ENCODE results near the gene PILRB. TPM values are rescaled to one million over a fixed set of nuclear protein-coding genes. Genes with fewer than 3 reads are reported as not detected.
"Not testable (repeated sequence)": the region's sequence is repeated elsewhere in the genome, so short reads cannot be mapped to it uniquely, and the experiment has no call there.

The PILRB gene
- total and polyA plus RNA-seq, 2 of the 13 experiments (the other 11 are each of a cell fraction or from before 2014, with no cell fraction given), result 16.6 to 33.8 TPM

- TF ChIP-seq ISL2 (CRISPR knock-in tag; IDR thresholded peaks at IDR 0.05), result 0 out of 2 replicates have a peak, but pooled peaks have one; percentile 45
- peak; percentile 76 for TF ChIP-seq NAIF1 (CRISPR knock-in tag; IDR thresholded peaks at IDR 0.05; ENCODE audit: borderline replicate concordance)
- TF ChIP-seq, protein P1, sequence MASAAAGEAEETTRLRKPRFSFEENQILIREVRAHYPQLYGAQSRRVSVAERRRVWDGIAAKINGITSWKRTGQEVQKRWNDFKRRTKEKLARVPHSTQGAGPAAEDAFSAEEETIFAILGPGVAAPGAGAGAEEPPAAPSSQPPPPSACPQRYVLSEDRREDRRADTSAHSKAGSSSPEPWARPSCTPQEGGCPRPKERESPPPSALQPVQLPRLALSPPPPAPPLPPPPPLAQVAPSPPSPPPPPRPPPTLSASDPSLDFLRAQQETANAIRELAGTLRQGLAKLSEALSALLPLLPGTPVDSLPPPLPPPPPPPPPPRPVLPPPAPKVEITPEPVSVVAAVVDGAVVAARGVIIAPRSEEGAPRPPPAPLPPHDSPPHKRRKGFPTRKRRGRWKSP (CRISPR knock-in tag; IDR thresholded peaks at IDR 0.05), result peak; percentile 72; the same call in 1 of the 2 replicates
- TF ChIP-seq KDM2A (CRISPR knock-in tag; IDR thresholded peaks at IDR 0.05; ENCODE audit: borderline replicate concordance, low read depth), result peak; percentile 75
- TF ChIP-seq DBP (CRISPR knock-in tag; IDR thresholded peaks at IDR 0.05; ENCODE audit: not compliant biosample characterization), result peak; percentile 55
- peak; percentile 36; the same call in 1 of the 2 replicates for TF ChIP-seq FOXM1 (CRISPR knock-in tag; IDR thresholded peaks at IDR 0.05)
- 0 out of 2 replicates have a peak, but pooled peaks have one; percentile 44 for TF ChIP-seq MZF1 (CRISPR knock-in tag; IDR thresholded peaks at IDR 0.05; ENCODE audit: borderline replicate concordance)
- peak; percentile 64; the same call in 1 of the 2 replicates for TF ChIP-seq ZNF747 (CRISPR knock-in tag; IDR thresholded peaks at IDR 0.05; ENCODE audit: borderline replicate concordance)
- TF ChIP-seq NFKB2 (CRISPR knock-in tag; IDR thresholded peaks at IDR 0.05; ENCODE audit: borderline replicate concordance), result peak; percentile 90; the same call in 1 of the 2 replicates
- peak; percentile 44; the same call in 1 of the 2 replicates for TF ChIP-seq ZNF331 (CRISPR knock-in tag; IDR thresholded peaks at IDR 0.05)
- 0 out of 2 replicates have a peak, but pooled peaks have one; percentile 27 for TF ChIP-seq ZSCAN20 (CRISPR knock-in tag; IDR thresholded peaks at IDR 0.05; ENCODE audit: borderline replicate concordance)
- TF ChIP-seq SIN3A (IDR thresholded peaks at IDR 0.05; ENCODE audit: borderline replicate concordance, low read depth, low read length), result peak; percentile 81; the same call in 1 of the 2 replicates
- TF ChIP-seq NONO (IDR thresholded peaks at IDR 0.05), result not testable (repeated sequence)
- TF ChIP-seq NONO (CRISPR knock-in tag; conservative IDR thresholded peaks at IDR 0.05), result peak; percentile 91
- TF ChIP-seq ZFP82 (CRISPR knock-in tag; IDR thresholded peaks at IDR 0.05; ENCODE audit: borderline replicate concordance), result 0 out of 2 replicates have a peak, but pooled peaks have one; percentile 7
- TF ChIP-seq ZFP91 (CRISPR knock-in tag; IDR thresholded peaks at IDR 0.05; ENCODE audit: borderline replicate concordance), result peak; percentile 84
- 0 out of 2 replicates have a peak, but pooled peaks have one; percentile 39 for TF ChIP-seq ZNF468 (CRISPR knock-in tag; IDR thresholded peaks at IDR 0.05)
Measured at GRCh38 chr7:100335566-100336466, 22.1 kb upstream of the PILRB start (continued).
